Calu3 (cell line): ENCODE measurements around the gene MCM3. TPM values are rescaled to one million over a fixed set of nuclear protein-coding genes. Genes with fewer than 3 reads are reported as not detected.

Source experiments
- BruUV-seq: library from RNA; stranded (reverse); fragments of 400-500 nt; replicated peaks from 2 replicates; lab custom pipeline; 2021; lab: Mats Ljungman, UMichigan
- CTCF ChIA-PET: fragments of 300-600 bp; sonication (Branson Sonifier 250); formaldehyde crosslinking; loops from one replicate; lab custom pipeline; 2022; ENCODE audit warnings: antibody characterized with exemption; lab: Charles Lee
- DNase-seq: peaks from one replicate; pipeline ENCODE4 v3.0.0; 2022
- H3K27ac Mint-ChIP-seq: one replicate; pipeline ENCODE4 v1.8.0; 2022; ENCODE audit warnings: mixed read lengths; ENCODE audit not compliant: unreplicated experiment
- H3K27me3 Mint-ChIP-seq: one replicate; pipeline ENCODE4 v1.8.0; 2022; ENCODE audit warnings: mixed read lengths; ENCODE audit not compliant: unreplicated experiment
- H3K36me3 Mint-ChIP-seq: one replicate; pipeline ENCODE4 v1.8.0; 2022; ENCODE audit warnings: mild to moderate bottlenecking, moderate library complexity, mixed read lengths; ENCODE audit not compliant: insufficient read depth, unreplicated experiment
- H3K4me1 Mint-ChIP-seq: one replicate; pipeline ENCODE4 v1.8.0; 2022; ENCODE audit warnings: mild to moderate bottlenecking, low read depth, mixed read lengths; ENCODE audit not compliant: unreplicated experiment
- H3K4me3 Mint-ChIP-seq: one replicate; pipeline ENCODE4 v1.8.0; 2022; ENCODE audit warnings: mild to moderate bottlenecking, low read depth, moderate library complexity, mixed read lengths; ENCODE audit not compliant: unreplicated experiment
- H3K9me3 Mint-ChIP-seq: one replicate; pipeline ENCODE4 v1.8.0; 2022; ENCODE audit warnings: low read depth, mixed read lengths; ENCODE audit not compliant: unreplicated experiment
- intact Hi-C: fragments of 100-400 bp; cut with micrococcal nuclease; formaldehyde crosslinking; loops from one replicate; pipeline ENCODE4 v1.10.0; 2022; ENCODE audit not compliant: unreplicated experiment
- total RNA-seq: library from RNA; stranded (reverse); gene quantifications from 2 replicates; pipeline ENCODE4 v1.2.3, GENCODE V29; 2022
- TF ChIP-seq, protein P1 (sequence below): fragments of 200-600 bp; IDR thresholded peaks from one replicate; pipeline ENCODE4 v1.8.0; 2022; ENCODE audit warnings: antibody characterized with exemption; ENCODE audit not compliant: unreplicated experiment

Gene MCM3
- total RNA-seq, 1 experiment from 2014 or later: 117 TPM

DNA sequence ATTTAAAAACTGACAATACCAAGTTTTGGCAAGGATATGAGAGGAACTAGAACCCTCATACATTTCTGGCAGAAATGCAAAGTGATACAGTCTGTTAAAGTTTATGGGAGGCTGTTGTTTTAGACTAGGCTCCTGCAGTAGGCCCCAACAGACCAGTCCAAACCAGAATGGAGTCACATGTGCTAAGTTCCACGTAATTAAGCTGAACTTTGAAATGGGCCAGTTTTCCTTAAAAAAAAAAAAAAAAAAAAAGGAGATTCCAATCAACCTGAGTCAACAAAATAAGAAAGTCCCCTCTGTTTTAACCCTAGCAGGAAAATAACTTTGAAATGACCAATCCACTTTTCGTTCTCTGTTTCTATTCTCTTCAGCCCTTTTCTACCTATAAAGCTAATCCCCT lies 66.8 kb downstream of the MCM3 start:
- DNase-seq: no peak
- CTCF ChIA-PET: no interaction called here
- Mint-ChIP-seq H3K27me3 (peaks cover 22% of the 10 kb centered on the region), H3K9me3 (no peaks in the 10 kb centered on the region), H3K27ac (no peak overlapping the region), H3K36me3 (no peaks in the 10 kb centered on the region), H3K4me3 (no peak overlapping the region), H3K4me1 (peaks cover 6% of the 10 kb centered on the region)
- TF ChIP-seq, protein P1, sequence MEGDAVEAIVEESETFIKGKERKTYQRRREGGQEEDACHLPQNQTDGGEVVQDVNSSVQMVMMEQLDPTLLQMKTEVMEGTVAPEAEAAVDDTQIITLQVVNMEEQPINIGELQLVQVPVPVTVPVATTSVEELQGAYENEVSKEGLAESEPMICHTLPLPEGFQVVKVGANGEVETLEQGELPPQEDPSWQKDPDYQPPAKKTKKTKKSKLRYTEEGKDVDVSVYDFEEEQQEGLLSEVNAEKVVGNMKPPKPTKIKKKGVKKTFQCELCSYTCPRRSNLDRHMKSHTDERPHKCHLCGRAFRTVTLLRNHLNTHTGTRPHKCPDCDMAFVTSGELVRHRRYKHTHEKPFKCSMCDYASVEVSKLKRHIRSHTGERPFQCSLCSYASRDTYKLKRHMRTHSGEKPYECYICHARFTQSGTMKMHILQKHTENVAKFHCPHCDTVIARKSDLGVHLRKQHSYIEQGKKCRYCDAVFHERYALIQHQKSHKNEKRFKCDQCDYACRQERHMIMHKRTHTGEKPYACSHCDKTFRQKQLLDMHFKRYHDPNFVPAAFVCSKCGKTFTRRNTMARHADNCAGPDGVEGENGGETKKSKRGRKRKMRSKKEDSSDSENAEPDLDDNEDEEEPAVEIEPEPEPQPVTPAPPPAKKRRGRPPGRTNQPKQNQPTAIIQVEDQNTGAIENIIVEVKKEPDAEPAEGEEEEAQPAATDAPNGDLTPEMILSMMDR: no peak
- BruUV-seq: no TSS peak
- intact Hi-C loops: no loop called here

DNA sequence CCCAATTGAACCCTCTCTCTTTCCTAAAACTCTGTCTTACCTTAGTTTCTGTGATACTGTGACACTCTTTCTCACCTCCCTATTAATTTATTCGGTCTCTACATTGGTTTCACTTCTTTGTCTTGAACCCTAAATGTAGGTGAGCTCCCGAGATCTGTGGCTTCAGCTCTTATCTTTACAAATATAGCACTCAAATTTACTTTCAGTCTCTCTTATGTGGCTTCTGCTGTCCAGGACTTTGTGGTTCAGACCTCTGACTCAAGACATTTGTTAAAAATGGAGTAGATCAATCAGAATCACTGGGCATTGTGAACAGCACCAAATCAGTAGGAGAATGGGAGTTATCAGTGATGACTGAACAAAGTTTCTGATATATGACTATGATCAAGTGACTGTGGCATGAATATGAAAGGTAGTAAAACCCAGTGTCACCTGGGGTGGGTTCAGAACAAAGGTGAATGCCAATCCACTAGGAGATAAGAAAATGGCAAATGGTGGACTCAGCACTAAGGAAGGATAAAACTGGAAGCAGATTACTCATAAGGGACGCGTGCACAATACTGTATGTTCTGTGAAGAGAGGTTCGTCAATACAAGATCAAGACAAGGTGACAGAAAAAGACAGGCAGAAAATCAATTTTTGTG lies 67.5 kb downstream of the MCM3 start:
- no peak for DNase-seq
- CTCF ChIA-PET: no interaction called here
- H3K36me3 Mint-ChIP-seq: no peaks in the 10 kb centered on the region
- H3K27ac Mint-ChIP-seq: no peak overlapping the region
- no TSS peak for BruUV-seq
- H3K4me1 Mint-ChIP-seq: peaks cover 13% of the 10 kb centered on the region
- H3K27me3 Mint-ChIP-seq: peaks cover 22% of the 10 kb centered on the region
- no peaks in the 10 kb centered on the region for H3K9me3 Mint-ChIP-seq
- intact Hi-C loops: no loop called here
- TF ChIP-seq, protein P1: no peak
- H3K4me3 Mint-ChIP-seq: no peak overlapping the region

DNA sequence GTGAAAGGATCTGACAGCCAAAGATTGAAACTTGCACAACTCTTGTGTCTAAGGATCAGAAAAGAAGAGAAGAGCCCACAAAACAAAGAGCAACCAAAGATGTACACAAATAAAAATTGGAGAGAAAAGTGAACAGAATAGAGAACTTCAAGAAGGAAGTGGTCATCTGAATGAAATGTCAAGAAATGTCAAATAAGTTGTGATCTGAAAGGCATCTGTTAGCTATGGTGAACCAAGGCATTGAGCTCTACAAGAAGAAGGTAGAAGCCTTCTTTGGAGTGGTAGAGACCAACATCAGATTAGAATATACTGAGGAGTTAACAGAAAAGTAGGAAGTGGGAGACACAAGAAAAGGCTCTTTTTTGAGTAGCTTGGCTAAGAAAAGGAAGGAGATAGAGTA lies 68.8 kb downstream of the MCM3 start:
- H3K9me3 Mint-ChIP-seq: no peaks in the 10 kb centered on the region
- CTCF ChIA-PET: no interaction called here
- BruUV-seq: no TSS peak
- intact Hi-C loops: no loop called here
- H3K4me1 Mint-ChIP-seq: peaks cover 14% of the 10 kb centered on the region
- no peak overlapping the region for H3K27ac Mint-ChIP-seq
- no peak for DNase-seq
- no peak overlapping the region for H3K4me3 Mint-ChIP-seq
- no peaks in the 10 kb centered on the region for H3K36me3 Mint-ChIP-seq
- peaks cover 13% of the 10 kb centered on the region for H3K27me3 Mint-ChIP-seq
- TF ChIP-seq, protein P1: no peak

Other genes with a start within 250 kb of the MCM3 start
- 23.7 and 25.2 TPM in 2 replicates for gene PKHD1, start 197.1 kb downstream of the MCM3 start, total RNA-seq
- not detected in 2 replicates for gene IL17A, start 98.4 kb downstream of the MCM3 start, total RNA-seq
- not detected in 2 replicates for gene IL17F, start 40.2 kb downstream of the MCM3 start, total RNA-seq
- 16.1 and 16.3 TPM in 2 replicates for gene PAQR8, start 77.4 kb upstream of the MCM3 start, total RNA-seq
- 18.1 and 25.6 TPM in 2 replicates for gene EFHC1, start 135.6 kb upstream of the MCM3 start, total RNA-seq